ENCODE measurements around the gene FEM1C.

The FEM1C gene

GRCh38 chr5:115511632-115512031, 32.9 kb downstream of the FEM1C start:
- Mint-ChIP-seq H3K4me1 (no peaks in the 10 kb centered on the region), H3K36me3 (peaks cover 18% of the 10 kb centered on the region), H3K9me3 (peaks cover 8% of the 10 kb centered on the region), H3K27me3 (no peaks in the 10 kb centered on the region), H3K27ac (no peak overlapping the region), H3K4me3 (no peak overlapping the region)
- no peak for ATAC-seq

DNA sequence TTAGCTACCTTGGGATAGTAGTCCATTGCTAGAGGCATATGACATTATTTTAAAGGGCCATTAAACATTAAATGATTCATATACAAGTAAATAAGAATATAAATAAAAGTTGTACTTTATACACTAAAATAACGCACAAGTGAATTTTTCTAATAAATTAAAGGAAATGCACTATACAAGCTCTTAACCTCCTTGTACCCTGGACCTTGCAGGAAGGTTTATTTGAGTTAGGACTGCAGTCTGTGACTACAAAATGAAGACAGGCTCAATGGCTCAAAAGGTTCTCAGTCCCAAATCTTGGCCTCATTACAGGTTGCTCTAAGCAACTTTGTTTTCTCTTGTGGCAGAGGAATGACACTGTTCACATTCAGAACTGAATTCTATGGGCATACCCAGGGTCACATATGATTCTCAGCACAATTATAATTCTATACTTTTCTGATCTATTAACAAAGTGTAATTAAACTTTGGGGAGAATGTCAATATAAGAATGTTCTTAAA, 34.4 kb downstream of the FEM1C start:
- peaks cover 8% of the 10 kb centered on the region for H3K9me3 Mint-ChIP-seq
- H3K27me3 Mint-ChIP-seq = no peaks in the 10 kb centered on the region
- H3K36me3 Mint-ChIP-seq = peaks cover 18% of the 10 kb centered on the region
- no peak for ATAC-seq
- H3K4me3 Mint-ChIP-seq = no peak overlapping the region
- no peak overlapping the region for H3K27ac Mint-ChIP-seq
- no peaks in the 10 kb centered on the region for H3K4me1 Mint-ChIP-seq

GRCh38 chr5:115509547-115509946, 35.0 kb downstream of the FEM1C start:
- Mint-ChIP-seq H3K9me3 (peaks cover 8% of the 10 kb centered on the region), H3K4me3 (no peak overlapping the region), H3K4me1 (no peaks in the 10 kb centered on the region), H3K27ac (no peak overlapping the region), H3K27me3 (no peaks in the 10 kb centered on the region), H3K36me3 (peaks cover 18% of the 10 kb centered on the region)
- ATAC-seq = no peak

- ATAC-seq = no peak
- Mint-ChIP-seq H3K27ac (no peak overlapping the region), H3K4me3 (no peak overlapping the region), H3K9me3 (peaks cover 4% of the 10 kb centered on the region), H3K4me1 (no peaks in the 10 kb centered on the region), H3K36me3 (peaks cover 5% of the 10 kb centered on the region), H3K27me3 (no peaks in the 10 kb centered on the region)
Measured at GRCh38 chr5:115507681-115508080, 36.9 kb downstream of the FEM1C start.

GRCh38 chr5:115503420-115503819, 41.2 kb downstream of the FEM1C start:
- H3K4me3 Mint-ChIP-seq = no peak overlapping the region
- H3K4me1 Mint-ChIP-seq = peaks cover 7% of the 10 kb centered on the region
- H3K36me3 Mint-ChIP-seq = no peaks in the 10 kb centered on the region
- H3K27me3 Mint-ChIP-seq = no peaks in the 10 kb centered on the region
- H3K27ac Mint-ChIP-seq = no peak overlapping the region
- no peak for ATAC-seq
- H3K9me3 Mint-ChIP-seq = no peaks in the 10 kb centered on the region

DNA sequence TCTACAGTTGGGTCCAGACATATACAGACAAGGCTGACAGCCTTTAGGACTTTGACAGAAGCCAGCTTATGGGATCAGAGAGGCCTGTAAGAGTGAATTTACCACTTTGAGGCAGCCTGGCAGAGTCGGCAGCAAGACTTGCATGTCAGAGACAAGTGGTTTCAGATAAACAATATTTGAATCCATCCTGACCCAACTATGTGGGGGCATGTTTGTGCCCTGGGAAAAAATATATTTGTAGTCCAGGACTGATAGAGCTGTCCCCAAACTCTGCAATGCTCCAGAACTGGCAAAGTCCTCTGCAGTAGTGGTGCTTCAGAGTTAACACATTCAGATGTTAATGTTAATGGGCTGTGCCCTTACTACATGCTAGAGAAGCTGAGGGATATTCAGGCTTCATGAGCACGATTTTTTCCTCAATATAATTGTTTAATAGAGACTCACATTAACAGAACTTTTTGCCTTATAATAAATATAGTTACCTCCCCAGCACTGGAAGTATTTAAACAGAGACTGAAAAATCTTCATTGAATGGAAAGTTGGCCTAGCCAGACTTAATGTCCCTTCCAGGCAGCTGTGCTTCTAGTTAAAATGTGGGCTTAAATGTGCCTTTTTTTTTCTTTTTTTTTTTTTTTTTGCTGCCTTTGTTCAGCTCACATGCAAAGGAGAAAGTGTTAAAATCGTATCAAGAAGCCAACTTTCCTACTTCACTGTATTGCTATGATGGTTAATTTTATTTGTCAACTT, 42.9 kb downstream of the FEM1C start:
- Mint-ChIP-seq H3K4me3 (no peak overlapping the region), H3K4me1 (peaks cover 7% of the 10 kb centered on the region), H3K9me3 (no peaks in the 10 kb centered on the region), H3K36me3 (no peaks in the 10 kb centered on the region), H3K27ac (no peak overlapping the region), H3K27me3 (no peaks in the 10 kb centered on the region)
- ATAC-seq = no peak

DNA sequence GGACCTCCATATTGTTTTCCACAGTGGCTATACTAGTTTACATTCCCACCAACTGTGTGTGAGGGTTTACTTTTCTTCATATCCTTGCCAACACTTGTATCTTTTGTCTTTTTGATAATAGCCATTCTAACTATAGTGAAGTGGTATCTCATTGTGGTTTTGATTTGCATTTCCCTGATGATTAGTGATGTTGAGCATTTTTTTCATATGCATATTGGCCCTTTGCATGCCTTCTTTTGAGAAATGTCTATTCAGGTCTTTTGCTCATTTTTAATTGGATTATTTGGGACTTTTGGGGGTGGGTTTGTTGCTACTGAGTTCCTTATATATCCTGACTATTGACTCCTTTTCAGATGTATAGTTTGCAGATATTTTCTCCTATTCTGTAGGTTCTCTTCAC, 44.4 kb downstream of the FEM1C start:
- Mint-ChIP-seq H3K36me3 (no peaks in the 10 kb centered on the region), H3K4me1 (peaks cover 7% of the 10 kb centered on the region), H3K9me3 (no peaks in the 10 kb centered on the region), H3K27me3 (no peaks in the 10 kb centered on the region), H3K27ac (no peak overlapping the region), H3K4me3 (no peak overlapping the region)
- ATAC-seq = no peak

DNA sequence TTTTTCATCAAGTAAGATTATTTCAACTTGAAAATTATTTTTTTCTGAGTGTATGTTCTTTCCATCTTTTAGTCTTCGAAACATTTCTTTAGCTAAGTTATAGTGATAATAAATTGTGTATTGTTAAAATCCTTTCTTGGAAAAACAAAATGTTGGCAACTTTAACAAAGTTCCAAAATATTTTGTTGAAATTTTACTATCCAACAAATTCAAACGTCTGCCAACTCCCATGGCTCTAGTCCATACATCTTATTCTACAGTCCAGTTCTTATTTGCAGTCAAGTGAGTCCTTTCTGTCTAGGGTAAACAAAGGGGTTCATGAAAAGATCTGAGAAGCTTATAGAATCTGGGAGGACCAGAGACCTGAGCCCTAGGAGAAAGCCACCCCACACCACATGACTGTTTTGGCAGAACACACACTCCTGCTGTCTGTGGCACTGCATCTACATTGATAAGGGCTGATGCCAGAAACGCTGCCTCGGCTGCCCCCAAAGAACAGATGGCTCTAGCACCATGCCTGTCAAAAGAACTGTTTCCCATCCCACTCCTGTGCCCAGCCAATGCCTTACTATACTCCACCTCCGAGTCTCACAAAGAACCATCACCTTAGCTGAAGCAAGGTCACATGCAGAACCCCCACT, 47.5 kb downstream of the FEM1C start:
- Mint-ChIP-seq H3K27me3 (peaks cover 14% of the 10 kb centered on the region), H3K36me3 (no peaks in the 10 kb centered on the region), H3K4me1 (peaks cover 18% of the 10 kb centered on the region), H3K9me3 (no peaks in the 10 kb centered on the region), H3K4me3 (no peak overlapping the region), H3K27ac (no peak overlapping the region)
- ATAC-seq = peak; percentile 24

DNA sequence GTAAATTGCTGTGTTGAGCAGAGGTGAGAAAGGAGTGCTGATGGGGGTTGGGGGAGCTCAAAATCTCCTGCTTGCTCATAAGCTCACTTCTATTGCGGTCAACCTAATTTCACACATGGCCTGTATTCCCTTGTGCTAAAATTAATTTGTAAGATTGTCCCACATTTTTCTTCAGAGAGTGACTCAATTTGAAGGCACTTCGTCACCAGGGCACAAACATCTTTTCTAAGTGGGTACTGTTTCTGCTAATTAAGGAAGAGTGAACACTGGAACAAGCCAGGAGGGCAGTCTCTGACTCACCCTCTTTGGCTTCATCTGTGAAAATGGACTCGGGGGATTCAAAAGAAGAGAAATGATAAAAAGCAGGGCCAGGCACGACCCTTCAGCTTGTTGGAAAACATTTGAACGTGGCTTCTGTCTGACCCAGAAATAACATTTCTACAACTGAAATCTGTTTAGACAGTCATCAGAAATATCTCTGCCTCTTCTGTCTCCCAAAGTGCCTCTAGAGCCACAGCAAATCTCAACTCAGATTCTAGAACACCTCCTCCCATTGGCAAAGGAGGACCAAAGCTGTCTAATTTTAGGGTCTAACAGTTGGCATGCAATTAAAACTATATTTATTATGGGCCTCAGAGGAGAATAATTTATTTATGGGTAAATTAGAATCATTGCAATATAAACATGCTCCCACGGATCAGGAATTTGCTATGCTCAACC, 49.8 kb downstream of the FEM1C start:
- Mint-ChIP-seq H3K4me3 (no peak overlapping the region), H3K27me3 (peaks cover 14% of the 10 kb centered on the region), H3K27ac (no peak overlapping the region), H3K36me3 (no peaks in the 10 kb centered on the region), H3K4me1 (peaks cover 11% of the 10 kb centered on the region), H3K9me3 (no peaks in the 10 kb centered on the region)
- ATAC-seq = peak; percentile 44

- no peaks in the 10 kb centered on the region for H3K9me3 Mint-ChIP-seq
- no peaks in the 10 kb centered on the region for H3K36me3 Mint-ChIP-seq
- no peak for ATAC-seq
- H3K27ac Mint-ChIP-seq = no peak overlapping the region
- H3K27me3 Mint-ChIP-seq = peaks cover 14% of the 10 kb centered on the region
- H3K4me1 Mint-ChIP-seq = peaks cover 28% of the 10 kb centered on the region
- H3K4me3 Mint-ChIP-seq = no peak overlapping the region
Measured at GRCh38 chr5:115490596-115490995, 54.0 kb downstream of the FEM1C start.

DNA sequence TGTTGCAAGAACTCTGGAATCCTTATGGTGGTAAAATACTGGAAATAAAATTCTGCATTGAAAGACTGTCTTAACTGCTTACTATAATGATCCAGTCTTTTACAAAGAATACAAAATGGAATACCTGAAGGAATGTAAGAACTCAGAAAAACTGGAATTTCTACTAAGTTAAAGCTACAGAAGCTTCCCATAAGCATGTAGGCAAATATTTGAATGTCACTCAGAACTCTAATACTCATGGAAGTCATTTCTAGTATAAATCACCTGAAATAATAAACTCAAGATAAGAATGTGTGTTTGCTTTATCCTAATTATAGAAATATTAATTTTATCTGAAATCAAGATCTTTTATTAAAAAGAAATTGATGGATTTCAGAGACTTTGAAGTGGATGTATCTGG, 54.8 kb downstream of the FEM1C start:
- no peak overlapping the region for H3K4me3 Mint-ChIP-seq
- no peaks in the 10 kb centered on the region for H3K36me3 Mint-ChIP-seq
- peaks cover 28% of the 10 kb centered on the region for H3K4me1 Mint-ChIP-seq
- no peak overlapping the region for H3K27ac Mint-ChIP-seq
- ATAC-seq = no peak
- no peaks in the 10 kb centered on the region for H3K9me3 Mint-ChIP-seq
- H3K27me3 Mint-ChIP-seq = peaks cover 14% of the 10 kb centered on the region

- Mint-ChIP-seq H3K4me3 (no peak overlapping the region), H3K4me1 (peaks cover 27% of the 10 kb centered on the region), H3K9me3 (no peaks in the 10 kb centered on the region), H3K36me3 (no peaks in the 10 kb centered on the region), H3K27me3 (peaks cover 5% of the 10 kb centered on the region), H3K27ac (peak overlapping the region; percentile 69)
- peak; percentile 78 for ATAC-seq
Measured at GRCh38 chr5:115487756-115488155, 56.8 kb downstream of the FEM1C start.

GRCh38 chr5:115487168-115487567, 57.4 kb downstream of the FEM1C start:
- H3K27ac Mint-ChIP-seq = no peak overlapping the region
- no peaks in the 10 kb centered on the region for H3K27me3 Mint-ChIP-seq
- no peaks in the 10 kb centered on the region for H3K9me3 Mint-ChIP-seq
- no peak overlapping the region for H3K4me3 Mint-ChIP-seq
- H3K36me3 Mint-ChIP-seq = no peaks in the 10 kb centered on the region
- ATAC-seq = no peak
- peaks cover 27% of the 10 kb centered on the region for H3K4me1 Mint-ChIP-seq

- Mint-ChIP-seq H3K4me1 (peaks cover 27% of the 10 kb centered on the region), H3K27me3 (no peaks in the 10 kb centered on the region), H3K36me3 (no peaks in the 10 kb centered on the region), H3K4me3 (no peak overlapping the region), H3K9me3 (no peaks in the 10 kb centered on the region), H3K27ac (no peak overlapping the region)
- ATAC-seq = no peak
Measured at GRCh38 chr5:115486728-115487127, 57.8 kb downstream of the FEM1C start.

DNA sequence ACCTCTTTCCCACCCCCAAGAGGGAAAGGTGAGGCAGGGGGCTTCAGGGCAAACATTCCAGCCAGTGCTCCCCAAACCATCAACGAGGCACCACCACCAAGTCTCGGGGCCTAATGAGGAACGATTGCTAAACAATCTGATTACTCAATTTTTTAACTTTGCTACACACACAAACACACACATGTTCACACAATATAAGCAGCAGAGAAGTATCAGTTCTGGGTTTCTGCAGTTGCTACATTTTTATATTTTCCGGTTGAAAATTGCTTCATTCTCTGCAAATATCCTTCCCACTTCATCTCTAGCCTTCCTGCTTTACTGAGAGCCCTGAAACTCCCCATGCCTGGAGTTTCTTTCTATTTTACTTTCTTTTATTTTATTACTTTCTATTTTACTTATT, 60.2 kb downstream of the FEM1C start:
- H3K9me3 Mint-ChIP-seq = no peaks in the 10 kb centered on the region
- H3K4me3 Mint-ChIP-seq = no peak overlapping the region
- no peak overlapping the region for H3K27ac Mint-ChIP-seq
- H3K27me3 Mint-ChIP-seq = no peaks in the 10 kb centered on the region
- ATAC-seq = no peak
- H3K4me1 Mint-ChIP-seq = peaks cover 41% of the 10 kb centered on the region
- no peaks in the 10 kb centered on the region for H3K36me3 Mint-ChIP-seq

Data from stimulated activated memory B cell treated with anti-CD40 and anti-IgM and Interleukin-4, amounts not matched to agents 10 μg/mL and 1 μg/mL and 100 μg/mL, for 72 hours (primary cell).